ENCODE measurements around the gene CNR1.

Gene CNR1

GRCh38 chr6:88165087-88165843, 882 bp downstream of the CNR1 start:
- peak overlapping the region; percentile 87 for H3K9ac ChIP-seq (ENCODE audit: low read depth, low read length)
- H3K36me3 ChIP-seq (ENCODE audit: insufficient read depth, low read length) = no peaks in the 10 kb centered on the region
- H3K9me3 ChIP-seq (ENCODE audit: control insufficient read depth, insufficient read depth, low read length) = no peaks in the 10 kb centered on the region
- H3K4me1 ChIP-seq (ENCODE audit: insufficient read depth, low read length) = no peaks in the 10 kb centered on the region

GRCh38 chr6:88164061-88164460, 2.1 kb downstream of the CNR1 start:
- no peaks in the 10 kb centered on the region for H3K4me1 ChIP-seq (ENCODE audit: insufficient read depth, low read length)
- H3K9me3 ChIP-seq (ENCODE audit: control insufficient read depth, insufficient read depth, low read length) = no peaks in the 10 kb centered on the region
- H3K9ac ChIP-seq (ENCODE audit: low read depth, low read length) = no peak overlapping the region
- H3K36me3 ChIP-seq (ENCODE audit: insufficient read depth, low read length) = no peaks in the 10 kb centered on the region

GRCh38 chr6:88163616-88164015, 2.5 kb downstream of the CNR1 start:
- Histone ChIP-seq H3K9ac (ENCODE audit: low read depth, low read length) (no peak overlapping the region), H3K4me1 (ENCODE audit: insufficient read depth, low read length) (no peaks in the 10 kb centered on the region), H3K36me3 (ENCODE audit: insufficient read depth, low read length) (no peaks in the 10 kb centered on the region), H3K9me3 (ENCODE audit: control insufficient read depth, insufficient read depth, low read length) (no peaks in the 10 kb centered on the region)

GRCh38 chr6:88161940-88162339, 4.2 kb downstream of the CNR1 start:
- H3K36me3 ChIP-seq (ENCODE audit: insufficient read depth, low read length) = no peaks in the 10 kb centered on the region
- H3K9ac ChIP-seq (ENCODE audit: low read depth, low read length) = no peak overlapping the region
- H3K9me3 ChIP-seq (ENCODE audit: control insufficient read depth, insufficient read depth, low read length) = no peaks in the 10 kb centered on the region
- no peaks in the 10 kb centered on the region for H3K4me1 ChIP-seq (ENCODE audit: insufficient read depth, low read length)

GRCh38 chr6:88157106-88157505, 9.0 kb downstream of the CNR1 start:
- Histone ChIP-seq H3K9ac (ENCODE audit: low read depth, low read length) (no peak overlapping the region), H3K36me3 (ENCODE audit: insufficient read depth, low read length) (no peaks in the 10 kb centered on the region), H3K9me3 (ENCODE audit: control insufficient read depth, insufficient read depth, low read length) (no peaks in the 10 kb centered on the region), H3K4me1 (ENCODE audit: insufficient read depth, low read length) (no peaks in the 10 kb centered on the region)

GRCh38 chr6:88145298-88145963, 20.7 kb downstream of the CNR1 start:
- Histone ChIP-seq H3K9me3 (ENCODE audit: control insufficient read depth, insufficient read depth, low read length) (no peaks in the 10 kb centered on the region), H3K36me3 (ENCODE audit: insufficient read depth, low read length) (no peaks in the 10 kb centered on the region), H3K9ac (ENCODE audit: low read depth, low read length) (no peak overlapping the region), H3K4me1 (ENCODE audit: insufficient read depth, low read length) (peaks cover 4% of the 10 kb centered on the region; the same call in 1 of the 2 replicates)

GRCh38 chr6:88144637-88145297, 21.4 kb downstream of the CNR1 start:
- H3K36me3 ChIP-seq (ENCODE audit: insufficient read depth, low read length) = no peaks in the 10 kb centered on the region
- H3K4me1 ChIP-seq (ENCODE audit: insufficient read depth, low read length) = peaks cover 7% of the 10 kb centered on the region; the same call in 1 of the 2 replicates
- no peak overlapping the region for H3K9ac ChIP-seq (ENCODE audit: low read depth, low read length)
- no peaks in the 10 kb centered on the region for H3K9me3 ChIP-seq (ENCODE audit: control insufficient read depth, insufficient read depth, low read length)

GRCh38 chr6:88143421-88144157, 22.6 kb downstream of the CNR1 start:
- H3K4me1 ChIP-seq (ENCODE audit: insufficient read depth, low read length) = peaks cover 7% of the 10 kb centered on the region; the same call in 1 of the 2 replicates
- H3K36me3 ChIP-seq (ENCODE audit: insufficient read depth, low read length) = no peaks in the 10 kb centered on the region
- no peaks in the 10 kb centered on the region for H3K9me3 ChIP-seq (ENCODE audit: control insufficient read depth, insufficient read depth, low read length)
- no peak overlapping the region for H3K9ac ChIP-seq (ENCODE audit: low read depth, low read length)

GRCh38 chr6:88142297-88142668, 23.9 kb downstream of the CNR1 start:
- Histone ChIP-seq H3K4me1 (ENCODE audit: insufficient read depth, low read length) (peaks cover 7% of the 10 kb centered on the region; the same call in 1 of the 2 replicates), H3K9ac (ENCODE audit: low read depth, low read length) (no peak overlapping the region), H3K9me3 (ENCODE audit: control insufficient read depth, insufficient read depth, low read length) (no peaks in the 10 kb centered on the region), H3K36me3 (ENCODE audit: insufficient read depth, low read length) (no peaks in the 10 kb centered on the region)

- Histone ChIP-seq H3K36me3 (ENCODE audit: insufficient read depth, low read length) (no peaks in the 10 kb centered on the region), H3K9me3 (ENCODE audit: control insufficient read depth, insufficient read depth, low read length) (no peaks in the 10 kb centered on the region), H3K9ac (ENCODE audit: low read depth, low read length) (no peak overlapping the region), H3K4me1 (ENCODE audit: insufficient read depth, low read length) (peaks cover 7% of the 10 kb centered on the region; the same call in 1 of the 2 replicates)
Observed at GRCh38 chr6:88141561-88142296, 24.4 kb downstream of the CNR1 start.

GRCh38 chr6:88137915-88138314, 28.2 kb downstream of the CNR1 start:
- no peak overlapping the region for H3K9ac ChIP-seq (ENCODE audit: low read depth, low read length)
- no peaks in the 10 kb centered on the region for H3K9me3 ChIP-seq (ENCODE audit: control insufficient read depth, insufficient read depth, low read length)
- no peaks in the 10 kb centered on the region for H3K36me3 ChIP-seq (ENCODE audit: insufficient read depth, low read length)
- peaks cover 7% of the 10 kb centered on the region; the same call in 1 of the 2 replicates for H3K4me1 ChIP-seq (ENCODE audit: insufficient read depth, low read length)

- Histone ChIP-seq H3K36me3 (ENCODE audit: insufficient read depth, low read length) (no peaks in the 10 kb centered on the region), H3K9me3 (ENCODE audit: control insufficient read depth, insufficient read depth, low read length) (no peaks in the 10 kb centered on the region), H3K9ac (ENCODE audit: low read depth, low read length) (no peak overlapping the region), H3K4me1 (ENCODE audit: insufficient read depth, low read length) (peaks cover 5% of the 10 kb centered on the region; the same call in 1 of the 2 replicates)
Observed at GRCh38 chr6:88135578-88136114, 30.5 kb downstream of the CNR1 start.

GRCh38 chr6:88134575-88134974, 31.6 kb downstream of the CNR1 start:
- Histone ChIP-seq H3K4me1 (ENCODE audit: insufficient read depth, low read length) (no peaks in the 10 kb centered on the region), H3K36me3 (ENCODE audit: insufficient read depth, low read length) (no peaks in the 10 kb centered on the region), H3K9me3 (ENCODE audit: control insufficient read depth, insufficient read depth, low read length) (no peaks in the 10 kb centered on the region), H3K9ac (ENCODE audit: low read depth, low read length) (no peak overlapping the region)

Data from ES-I3 (cell line).